ENCODE results near the gene TSPAN9.

The TSPAN9 gene

GRCh38 chr12:3332188-3332587 is 255.0 kb downstream of the TSPAN9 start:
- H3K27me3 ChIP-seq (ENCODE audit: insufficient read depth, poor library complexity, severe bottlenecking) = no peaks in the 10 kb centered on the region
- H3K4me3 ChIP-seq (ENCODE audit: severe bottlenecking) = no peak overlapping the region
- no peak for DNase-seq (ENCODE audit: low spot score)
- H3K36me3 ChIP-seq (ENCODE audit: low read depth) = no peaks in the 10 kb centered on the region
- H3K27ac ChIP-seq (ENCODE audit: poor library complexity, severe bottlenecking) = no peak overlapping the region
- TF ChIP-seq CTCF (IDR thresholded peaks at IDR 0.05; ENCODE audit: poor library complexity, severe bottlenecking) = no peak
- H3K4me1 ChIP-seq (ENCODE audit: insufficient read depth, poor library complexity, severe bottlenecking) = no peaks in the 10 kb centered on the region
- ATAC-seq (ENCODE audit: low read depth) = peak; percentile 60
- H3K9me3 ChIP-seq (ENCODE audit: severe bottlenecking) = no peaks in the 10 kb centered on the region

- TF ChIP-seq CTCF (IDR thresholded peaks at IDR 0.05; ENCODE audit: poor library complexity, severe bottlenecking) = peak; percentile 8
- peak; percentile 44; the same call in 1 of the 3 replicates for ATAC-seq (ENCODE audit: low read depth)
- no peak overlapping the region for H3K27ac ChIP-seq (ENCODE audit: poor library complexity, severe bottlenecking)
- DNase-seq (ENCODE audit: low spot score) = no peak
- no peak overlapping the region for H3K4me3 ChIP-seq (ENCODE audit: severe bottlenecking)
- H3K4me1 ChIP-seq (ENCODE audit: insufficient read depth, poor library complexity, severe bottlenecking) = no peaks in the 10 kb centered on the region
- H3K27me3 ChIP-seq (ENCODE audit: insufficient read depth, poor library complexity, severe bottlenecking) = no peaks in the 10 kb centered on the region
- no peaks in the 10 kb centered on the region for H3K9me3 ChIP-seq (ENCODE audit: severe bottlenecking)
- H3K36me3 ChIP-seq (ENCODE audit: low read depth) = no peaks in the 10 kb centered on the region
Measured at GRCh38 chr12:3333583-3333982, 256.4 kb downstream of the TSPAN9 start.

GRCh38 chr12:3333991-3334391 is 256.8 kb downstream of the TSPAN9 start:
- Histone ChIP-seq H3K36me3 (ENCODE audit: low read depth) (no peaks in the 10 kb centered on the region), H3K4me3 (ENCODE audit: severe bottlenecking) (no peak overlapping the region), H3K9me3 (ENCODE audit: severe bottlenecking) (no peaks in the 10 kb centered on the region), H3K27ac (ENCODE audit: poor library complexity, severe bottlenecking) (no peak overlapping the region), H3K27me3 (ENCODE audit: insufficient read depth, poor library complexity, severe bottlenecking) (no peaks in the 10 kb centered on the region), H3K4me1 (ENCODE audit: insufficient read depth, poor library complexity, severe bottlenecking) (no peaks in the 10 kb centered on the region)
- DNase-seq (ENCODE audit: low spot score) = no peak
- TF ChIP-seq CTCF (IDR thresholded peaks at IDR 0.05; ENCODE audit: poor library complexity, severe bottlenecking) = peak; percentile 0
- no peak for ATAC-seq (ENCODE audit: low read depth)

- DNase-seq (ENCODE audit: low spot score) (no peak), ATAC-seq (ENCODE audit: low read depth) (no peak)
- Histone ChIP-seq H3K4me1 (ENCODE audit: insufficient read depth, poor library complexity, severe bottlenecking) (no peaks in the 10 kb centered on the region), H3K36me3 (ENCODE audit: low read depth) (no peaks in the 10 kb centered on the region), H3K27ac (ENCODE audit: poor library complexity, severe bottlenecking) (no peak overlapping the region), H3K27me3 (ENCODE audit: insufficient read depth, poor library complexity, severe bottlenecking) (no peaks in the 10 kb centered on the region), H3K4me3 (ENCODE audit: severe bottlenecking) (no peak overlapping the region), H3K9me3 (ENCODE audit: severe bottlenecking) (no peaks in the 10 kb centered on the region)
- no peak for TF ChIP-seq CTCF (IDR thresholded peaks at IDR 0.05; ENCODE audit: poor library complexity, severe bottlenecking)
Measured at GRCh38 chr12:3335078-3335487, 257.9 kb downstream of the TSPAN9 start.
